K562 (cell line): ENCODE measurements around the gene ZNF521.

Experiments
- CREM ChIP-seq: IDR thresholded peaks from 2 replicates; pipeline ENCODE4 v1.6.1; 2014; ENCODE audit warnings: antibody characterized with exemption, low read depth
- FOXK1 ChIP-seq: sonication (generic); formaldehyde crosslinking; IDR thresholded peaks from 2 replicates; pipeline ENCODE4 v1.8.0; 2022; ENCODE audit warnings: missing genetic modification reagents, mild to moderate bottlenecking, borderline replicate concordance
- GATA2 ChIP-seq: sonication (generic); formaldehyde crosslinking; IDR thresholded peaks from 2 replicates; pipeline ENCODE4 v1.4.0; 2020; ENCODE audit warnings: mild to moderate bottlenecking, missing genetic modification reagents
- L3MBTL2 ChIP-seq: fragments of 450-650 bp; IDR thresholded peaks from 2 replicates; pipeline ENCODE4 v1.6.1; 2016; ENCODE audit warnings: mild to moderate bottlenecking, moderate library complexity
- POLR2AphosphoS5 ChIP-seq: IDR thresholded peaks from 2 replicates; pipeline ENCODE4 v1.6.1; 2011; ENCODE audit warnings: mild to moderate bottlenecking, low read depth, low read length, moderate library complexity; ENCODE audit not compliant: control insufficient read depth, insufficient read depth
- RBM34 ChIP-seq: fragments of 200-400 bp; formaldehyde crosslinking; IDR thresholded peaks from 2 replicates; pipeline ENCODE4 v1.6.1; 2018; ENCODE audit warnings: low read length, borderline replicate concordance; ENCODE audit not compliant: insufficient read depth
- SRF ChIP-seq, 2 experiments: fragments of 250-450, 450-650 bp in 1 of 2; sonication (Bioruptor Pico) in 1 of 2; sonication (generic) in 1 of 2; formaldehyde crosslinking; IDR thresholded peaks; 2 replicates each; pipeline versions ENCODE4 v1.5.0 to v1.5.1; 2020 to 2022; ENCODE audit warnings: mild to moderate bottlenecking in 1 of 2, missing genetic modification reagents in 1 of 2
- TGIF2 ChIP-seq: sonication (generic); formaldehyde crosslinking; IDR thresholded peaks from 2 replicates; pipeline ENCODE4 v1.8.1; 2022; ENCODE audit warnings: mild to moderate bottlenecking, missing genetic modification reagents, moderate library complexity
- ZNF282 ChIP-seq: sonication (generic); formaldehyde crosslinking; IDR thresholded peaks from 2 replicates; pipeline ENCODE4 v1.8.1; 2023; ENCODE audit warnings: missing genetic modification reagents
- ZNF717 ChIP-seq: fragments of 250-450 bp; sonication (Bioruptor Pico); IDR thresholded peaks from 2 replicates; pipeline ENCODE4 v1.5.0; 2021
- TF ChIP-seq, protein P1 (sequence below): fragments of 450-650 bp; IDR thresholded peaks from 2 replicates; pipeline ENCODE4 v1.6.1; 2016
- TF ChIP-seq, protein P2 (sequence below), 3 experiments: IDR thresholded peaks in 2 of 3; conservative IDR thresholded peaks in 1 of 3; 2 replicates each; pipeline ENCODE4 v1.5.1; 2011 to 2012; ENCODE audit warnings: low read length in 3 of 3, mild to moderate bottlenecking in 3 of 3, control low read depth in 2 of 3, improper control_type of control experiment in 1 of 3, inconsistent platforms in 1 of 3, low read depth in 1 of 3, mixed read lengths in 1 of 3, moderate library complexity in 1 of 3; ENCODE audit not compliant: insufficient read depth in 2 of 3
- TF ChIP-seq, protein P3 (sequence below), 2 experiments: fragments of 450-650 bp in 1 of 2; IDR thresholded peaks; 2 replicates each; pipeline ENCODE4 v1.6.1; 2011 to 2017; ENCODE audit warnings: low read depth in 2 of 2, antibody characterized with exemption in 1 of 2, borderline replicate concordance in 1 of 2, low read length in 1 of 2, mild to moderate bottlenecking in 1 of 2, mixed read lengths in 1 of 2; ENCODE audit not compliant: control insufficient read depth in 1 of 2

DNA sequence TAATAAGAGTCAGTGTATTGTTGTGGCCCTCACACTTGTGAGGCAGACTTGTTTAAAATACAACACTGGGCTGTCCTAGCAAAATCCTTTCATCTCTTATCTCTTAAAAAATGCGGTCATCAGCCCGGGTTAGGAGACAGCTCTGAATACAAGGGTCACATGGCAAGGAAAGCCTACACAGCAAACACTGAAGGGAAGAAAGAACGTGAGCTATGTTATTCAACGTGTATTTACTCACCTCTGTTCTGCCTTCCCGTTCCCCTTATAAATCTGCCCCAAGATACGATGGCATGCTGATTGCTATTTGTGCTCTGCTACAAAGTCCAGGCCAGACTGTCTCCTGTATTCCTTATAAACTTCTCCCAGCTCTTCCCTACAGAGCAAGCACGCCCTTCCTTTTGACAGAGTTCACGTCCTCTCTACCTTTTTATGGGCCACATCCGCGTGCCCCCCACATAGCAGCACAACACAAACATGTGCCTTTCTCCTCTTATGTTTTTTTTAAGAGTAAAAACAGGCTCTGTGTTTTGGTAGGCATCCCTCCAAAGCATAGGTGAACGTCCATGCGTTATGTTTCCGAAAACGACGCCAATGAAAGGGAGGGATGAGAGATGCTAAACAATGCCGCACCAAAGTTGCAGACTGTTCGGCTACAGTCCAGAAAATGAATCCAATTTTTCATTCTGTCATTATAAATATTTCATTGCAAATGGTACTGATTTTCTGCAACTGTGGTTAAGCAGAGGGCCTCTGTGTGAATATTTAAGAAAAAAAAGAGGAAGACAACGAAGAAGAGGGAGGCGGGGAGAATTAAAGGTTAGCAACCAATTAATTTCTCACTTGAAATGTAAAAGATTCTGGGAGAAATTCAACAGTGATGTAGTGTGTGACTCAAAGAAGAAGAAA, 274.7 kb downstream of the ZNF521 start:
- TF ChIP-seq CREM (no peak), RBM34 (no peak), L3MBTL2 (no peak), ZNF717 (CRISPR knock-in tag) (no peak), FOXK1 (CRISPR knock-in tag) (no peak), GATA2 (CRISPR knock-in tag) (no peak), SRF (CRISPR knock-in tag; IDR thresholded peaks at IDR 0.05) (no peak), TGIF2 (no peak), POLR2AphosphoS5 (no peak), ZNF282 (CRISPR knock-in tag) (no peak)
- TF ChIP-seq, protein P1, sequence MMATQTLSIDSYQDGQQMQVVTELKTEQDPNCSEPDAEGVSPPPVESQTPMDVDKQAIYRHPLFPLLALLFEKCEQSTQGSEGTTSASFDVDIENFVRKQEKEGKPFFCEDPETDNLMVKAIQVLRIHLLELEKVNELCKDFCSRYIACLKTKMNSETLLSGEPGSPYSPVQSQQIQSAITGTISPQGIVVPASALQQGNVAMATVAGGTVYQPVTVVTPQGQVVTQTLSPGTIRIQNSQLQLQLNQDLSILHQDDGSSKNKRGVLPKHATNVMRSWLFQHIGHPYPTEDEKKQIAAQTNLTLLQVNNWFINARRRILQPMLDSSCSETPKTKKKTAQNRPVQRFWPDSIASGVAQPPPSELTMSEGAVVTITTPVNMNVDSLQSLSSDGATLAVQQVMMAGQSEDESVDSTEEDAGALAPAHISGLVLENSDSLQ: no peak
- TF ChIP-seq, protein P2, sequence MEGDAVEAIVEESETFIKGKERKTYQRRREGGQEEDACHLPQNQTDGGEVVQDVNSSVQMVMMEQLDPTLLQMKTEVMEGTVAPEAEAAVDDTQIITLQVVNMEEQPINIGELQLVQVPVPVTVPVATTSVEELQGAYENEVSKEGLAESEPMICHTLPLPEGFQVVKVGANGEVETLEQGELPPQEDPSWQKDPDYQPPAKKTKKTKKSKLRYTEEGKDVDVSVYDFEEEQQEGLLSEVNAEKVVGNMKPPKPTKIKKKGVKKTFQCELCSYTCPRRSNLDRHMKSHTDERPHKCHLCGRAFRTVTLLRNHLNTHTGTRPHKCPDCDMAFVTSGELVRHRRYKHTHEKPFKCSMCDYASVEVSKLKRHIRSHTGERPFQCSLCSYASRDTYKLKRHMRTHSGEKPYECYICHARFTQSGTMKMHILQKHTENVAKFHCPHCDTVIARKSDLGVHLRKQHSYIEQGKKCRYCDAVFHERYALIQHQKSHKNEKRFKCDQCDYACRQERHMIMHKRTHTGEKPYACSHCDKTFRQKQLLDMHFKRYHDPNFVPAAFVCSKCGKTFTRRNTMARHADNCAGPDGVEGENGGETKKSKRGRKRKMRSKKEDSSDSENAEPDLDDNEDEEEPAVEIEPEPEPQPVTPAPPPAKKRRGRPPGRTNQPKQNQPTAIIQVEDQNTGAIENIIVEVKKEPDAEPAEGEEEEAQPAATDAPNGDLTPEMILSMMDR (IDR thresholded peaks at IDR 0.05 in 2 of 3, conservative IDR thresholded peaks at IDR 0.05 in 1 of 3; ENCODE audit: insufficient read depth in 2 of 3, low read depth in 1 of 3, low read length in 3 of 3): no peak
- TF ChIP-seq, protein P3, sequence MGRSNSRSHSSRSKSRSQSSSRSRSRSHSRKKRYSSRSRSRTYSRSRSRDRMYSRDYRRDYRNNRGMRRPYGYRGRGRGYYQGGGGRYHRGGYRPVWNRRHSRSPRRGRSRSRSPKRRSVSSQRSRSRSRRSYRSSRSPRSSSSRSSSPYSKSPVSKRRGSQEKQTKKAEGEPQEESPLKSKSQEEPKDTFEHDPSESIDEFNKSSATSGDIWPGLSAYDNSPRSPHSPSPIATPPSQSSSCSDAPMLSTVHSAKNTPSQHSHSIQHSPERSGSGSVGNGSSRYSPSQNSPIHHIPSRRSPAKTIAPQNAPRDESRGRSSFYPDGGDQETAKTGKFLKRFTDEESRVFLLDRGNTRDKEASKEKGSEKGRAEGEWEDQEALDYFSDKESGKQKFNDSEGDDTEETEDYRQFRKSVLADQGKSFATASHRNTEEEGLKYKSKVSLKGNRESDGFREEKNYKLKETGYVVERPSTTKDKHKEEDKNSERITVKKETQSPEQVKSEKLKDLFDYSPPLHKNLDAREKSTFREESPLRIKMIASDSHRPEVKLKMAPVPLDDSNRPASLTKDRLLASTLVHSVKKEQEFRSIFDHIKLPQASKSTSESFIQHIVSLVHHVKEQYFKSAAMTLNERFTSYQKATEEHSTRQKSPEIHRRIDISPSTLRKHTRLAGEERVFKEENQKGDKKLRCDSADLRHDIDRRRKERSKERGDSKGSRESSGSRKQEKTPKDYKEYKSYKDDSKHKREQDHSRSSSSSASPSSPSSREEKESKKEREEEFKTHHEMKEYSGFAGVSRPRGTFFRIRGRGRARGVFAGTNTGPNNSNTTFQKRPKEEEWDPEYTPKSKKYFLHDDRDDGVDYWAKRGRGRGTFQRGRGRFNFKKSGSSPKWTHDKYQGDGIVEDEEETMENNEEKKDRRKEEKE (IDR thresholded peaks at IDR 0.05; ENCODE audit: borderline replicate concordance in 1 of 2, control insufficient read depth in 1 of 2, low read depth in 2 of 2, low read length in 1 of 2): no peak
